Transverse colon (tissue), 4 donors: ENCODE data around the gene TMPO.

Experiments used
- CTCF ChIP-seq, 5 experiments: fragments of 200-600 bp in 3 of 5; fragments of 450-650 bp in 2 of 5; sonication (generic) in 3 of 5; IDR thresholded peaks; 1 replicate in 2 of 5; 2 replicates in 3 of 5; pipeline ENCODE4 v1.5.1; 2016 to 2017; ENCODE audit warnings: antibody characterized with exemption in 5 of 5, inconsistent platforms in 3 of 5, mild to moderate bottlenecking in 2 of 5, moderate library complexity in 1 of 5
- POLR2AphosphoS5 ChIP-seq, 3 donors: sonication (generic); formaldehyde crosslinking; IDR thresholded peaks; one replicate each; pipeline ENCODE4 v1.6.1; 2016; ENCODE audit warnings: antibody characterized with exemption in 3 of 3

GRCh38 chr12:98543701-98544100 is 28.3 kb downstream of the TMPO start:
- TF ChIP-seq CTCF (IDR thresholded peaks at IDR 0.05), result no peak
- no peak for TF ChIP-seq POLR2AphosphoS5 (IDR thresholded peaks at IDR 0.05)
